ENCODE results near the gene COX6B1.
A peak's percentile ranks its signal among the peaks of the same experiment; 100 is the strongest.

COX6B1 gene

GRCh38 chr19:35643255-35644205 is 4.6 kb upstream of the COX6B1 start (continued):
- TF ChIP-seq, protein P1, sequence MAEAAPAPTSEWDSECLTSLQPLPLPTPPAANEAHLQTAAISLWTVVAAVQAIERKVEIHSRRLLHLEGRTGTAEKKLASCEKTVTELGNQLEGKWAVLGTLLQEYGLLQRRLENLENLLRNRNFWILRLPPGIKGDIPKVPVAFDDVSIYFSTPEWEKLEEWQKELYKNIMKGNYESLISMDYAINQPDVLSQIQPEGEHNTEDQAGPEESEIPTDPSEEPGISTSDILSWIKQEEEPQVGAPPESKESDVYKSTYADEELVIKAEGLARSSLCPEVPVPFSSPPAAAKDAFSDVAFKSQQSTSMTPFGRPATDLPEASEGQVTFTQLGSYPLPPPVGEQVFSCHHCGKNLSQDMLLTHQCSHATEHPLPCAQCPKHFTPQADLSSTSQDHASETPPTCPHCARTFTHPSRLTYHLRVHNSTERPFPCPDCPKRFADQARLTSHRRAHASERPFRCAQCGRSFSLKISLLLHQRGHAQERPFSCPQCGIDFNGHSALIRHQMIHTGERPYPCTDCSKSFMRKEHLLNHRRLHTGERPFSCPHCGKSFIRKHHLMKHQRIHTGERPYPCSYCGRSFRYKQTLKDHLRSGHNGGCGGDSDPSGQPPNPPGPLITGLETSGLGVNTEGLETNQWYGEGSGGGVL (tag by site-specific recombination; IDR thresholded peaks at IDR 0.05): peak; percentile 71
- TF ChIP-seq, protein P2, sequence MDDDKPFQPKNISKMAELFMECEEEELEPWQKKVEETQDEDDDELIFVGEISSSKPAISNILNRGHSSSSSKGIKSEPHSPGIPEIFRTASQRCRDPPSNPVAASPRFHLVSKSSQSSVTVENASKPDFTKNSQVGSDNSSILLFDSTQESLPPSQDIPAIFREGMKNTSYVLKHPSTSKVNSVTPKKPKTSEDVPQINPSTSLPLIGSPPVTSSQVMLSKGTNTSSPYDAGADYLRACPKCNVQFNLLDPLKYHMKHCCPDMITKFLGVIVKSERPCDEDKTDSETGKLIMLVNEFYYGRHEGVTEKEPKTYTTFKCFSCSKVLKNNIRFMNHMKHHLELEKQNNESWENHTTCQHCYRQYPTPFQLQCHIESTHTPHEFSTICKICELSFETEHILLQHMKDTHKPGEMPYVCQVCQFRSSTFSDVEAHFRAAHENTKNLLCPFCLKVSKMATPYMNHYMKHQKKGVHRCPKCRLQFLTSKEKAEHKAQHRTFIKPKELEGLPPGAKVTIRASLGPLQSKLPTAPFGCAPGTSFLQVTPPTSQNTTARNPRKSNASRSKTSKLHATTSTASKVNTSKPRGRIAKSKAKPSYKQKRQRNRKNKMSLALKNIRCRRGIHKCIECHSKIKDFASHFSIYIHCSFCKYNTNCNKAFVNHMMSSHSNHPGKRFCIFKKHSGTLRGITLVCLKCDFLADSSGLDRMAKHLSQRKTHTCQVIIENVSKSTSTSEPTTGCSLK (tag by site-specific recombination; IDR thresholded peaks at IDR 0.05): no peak
- TF ChIP-seq, protein P3, sequence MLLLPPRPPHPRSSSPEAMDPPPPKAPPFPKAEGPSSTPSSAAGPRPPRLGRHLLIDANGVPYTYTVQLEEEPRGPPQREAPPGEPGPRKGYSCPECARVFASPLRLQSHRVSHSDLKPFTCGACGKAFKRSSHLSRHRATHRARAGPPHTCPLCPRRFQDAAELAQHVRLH (tag by site-specific recombination; IDR thresholded peaks at IDR 0.05): peak; percentile 93
- no peak for TF ChIP-seq ZNF133 (tag by site-specific recombination; IDR thresholded peaks at IDR 0.05)
- no peak for TF ChIP-seq ZNF529 (tag by site-specific recombination; IDR thresholded peaks at IDR 0.05; ENCODE audit: insufficient replicate concordance)
- peak; percentile 99 for TF ChIP-seq ZFP37 (tag by site-specific recombination; IDR thresholded peaks at IDR 0.05)
- no peak for TF ChIP-seq ZNF404 (tag by site-specific recombination; IDR thresholded peaks at IDR 0.05)
- no peak for TF ChIP-seq ZNF473 (tag by site-specific recombination; IDR thresholded peaks at IDR 0.05)
- TF ChIP-seq ZNF626 (tag by site-specific recombination; IDR thresholded peaks at IDR 0.05): no peak
- peak; percentile 93 for TF ChIP-seq KLF10 (tag by site-specific recombination; IDR thresholded peaks at IDR 0.05)
- TF ChIP-seq, protein P4, sequence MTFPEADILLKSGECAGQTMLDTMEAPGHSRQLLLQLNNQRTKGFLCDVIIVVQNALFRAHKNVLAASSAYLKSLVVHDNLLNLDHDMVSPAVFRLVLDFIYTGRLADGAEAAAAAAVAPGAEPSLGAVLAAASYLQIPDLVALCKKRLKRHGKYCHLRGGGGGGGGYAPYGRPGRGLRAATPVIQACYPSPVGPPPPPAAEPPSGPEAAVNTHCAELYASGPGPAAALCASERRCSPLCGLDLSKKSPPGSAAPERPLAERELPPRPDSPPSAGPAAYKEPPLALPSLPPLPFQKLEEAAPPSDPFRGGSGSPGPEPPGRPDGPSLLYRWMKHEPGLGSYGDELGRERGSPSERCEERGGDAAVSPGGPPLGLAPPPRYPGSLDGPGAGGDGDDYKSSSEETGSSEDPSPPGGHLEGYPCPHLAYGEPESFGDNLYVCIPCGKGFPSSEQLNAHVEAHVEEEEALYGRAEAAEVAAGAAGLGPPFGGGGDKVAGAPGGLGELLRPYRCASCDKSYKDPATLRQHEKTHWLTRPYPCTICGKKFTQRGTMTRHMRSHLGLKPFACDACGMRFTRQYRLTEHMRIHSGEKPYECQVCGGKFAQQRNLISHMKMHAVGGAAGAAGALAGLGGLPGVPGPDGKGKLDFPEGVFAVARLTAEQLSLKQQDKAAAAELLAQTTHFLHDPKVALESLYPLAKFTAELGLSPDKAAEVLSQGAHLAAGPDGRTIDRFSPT (tag by site-specific recombination; IDR thresholded peaks at IDR 0.05): peak; percentile 99
- no peak for TF ChIP-seq ZNF138 (tag by site-specific recombination; IDR thresholded peaks at IDR 0.05; ENCODE audit: borderline replicate concordance)
- TF ChIP-seq ZNF555 (tag by site-specific recombination; conservative IDR thresholded peaks at IDR 0.05): no peak
- TF ChIP-seq, protein P5, sequence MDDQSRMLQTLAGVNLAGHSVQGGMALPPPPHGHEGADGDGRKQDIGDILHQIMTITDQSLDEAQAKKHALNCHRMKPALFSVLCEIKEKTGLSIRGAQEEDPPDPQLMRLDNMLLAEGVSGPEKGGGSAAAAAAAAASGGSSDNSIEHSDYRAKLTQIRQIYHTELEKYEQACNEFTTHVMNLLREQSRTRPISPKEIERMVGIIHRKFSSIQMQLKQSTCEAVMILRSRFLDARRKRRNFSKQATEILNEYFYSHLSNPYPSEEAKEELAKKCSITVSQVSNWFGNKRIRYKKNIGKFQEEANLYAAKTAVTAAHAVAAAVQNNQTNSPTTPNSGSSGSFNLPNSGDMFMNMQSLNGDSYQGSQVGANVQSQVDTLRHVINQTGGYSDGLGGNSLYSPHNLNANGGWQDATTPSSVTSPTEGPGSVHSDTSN (CRISPR knock-in tag; IDR thresholded peaks at IDR 0.05): peak; percentile 88
- TF ChIP-seq KLF8 (tag by site-specific recombination; IDR thresholded peaks at IDR 0.05): peak; percentile 100
- peak; percentile 95 for TF ChIP-seq ZSCAN23 (tag by site-specific recombination; IDR thresholded peaks at IDR 0.05)
- peak; percentile 57; the same call in 1 of the 2 replicates for TF ChIP-seq ZNF280D (tag by site-specific recombination; IDR thresholded peaks at IDR 0.05)
- peak; percentile 99 for TF ChIP-seq REPIN1 (tag by site-specific recombination; IDR thresholded peaks at IDR 0.05; ENCODE audit: low read depth)
- peak; percentile 92 for TF ChIP-seq SP2 (tag by site-specific recombination; IDR thresholded peaks at IDR 0.05)
- no peak; the same call in 1 of the 2 replicates for TF ChIP-seq GFI1B (tag by site-specific recombination; IDR thresholded peaks at IDR 0.05)
- no peak for TF ChIP-seq FEZF1 (tag by site-specific recombination; IDR thresholded peaks at IDR 0.05)
- peak; percentile 81 for TF ChIP-seq ZNF394 (tag by site-specific recombination; IDR thresholded peaks at IDR 0.05; ENCODE audit: borderline replicate concordance)
- TF ChIP-seq ZNF18 (tag by site-specific recombination; IDR thresholded peaks at IDR 0.05): peak; percentile 54
- TF ChIP-seq GLI4 (tag by site-specific recombination; IDR thresholded peaks at IDR 0.05): no peak

Measured in HEK293 (cell line).